Heart left ventricle (tissue), 16 donors: ENCODE measurements around the gene CDC42SE2. TPM values are rescaled to one million over a fixed set of nuclear protein-coding genes. Genes with fewer than 3 reads are reported as not detected.

Source experiments
- ATAC-seq, 4 donors: fragments of 200-7000 bp; cut with Tn5 transposase; one replicate each; pipeline ENCODE4 v1.9.1; 2020 to 2022; ENCODE audit warnings: moderate library complexity in 4 of 4, mild to moderate bottlenecking in 3 of 4, moderate number of reproducible peaks in 1 of 4
- DNase-seq, 5 donors: peaks; one replicate each; pipeline ENCODE4 v3.0.0-alpha.2; 2020
- H3K27ac ChIP-seq, 12 donors: fragments of 200-600 bp; sonication (generic) in 4 of 12; one replicate each; pipeline versions ENCODE4 v1.5.0 to v1.8.0; 2016 to 2022; ENCODE audit warnings: mild to moderate bottlenecking in 2 of 12
- H3K27me3 ChIP-seq, 9 donors: fragments of 200-600 bp; sonication (generic) in 2 of 9; one replicate each; pipeline versions ENCODE4 v1.5.1 to v1.8.0; 2016 to 2022; ENCODE audit warnings: mild to moderate bottlenecking in 3 of 9
- H3K36me3 ChIP-seq, 9 donors: fragments of 200-600 bp; sonication (generic) in 2 of 9; one replicate each; pipeline versions ENCODE4 v1.5.0 to v1.8.0; 2018 to 2022; ENCODE audit warnings: mild to moderate bottlenecking in 2 of 9
- H3K4me1 ChIP-seq, 12 donors: fragments of 200-600 bp; sonication (generic) in 4 of 12; one replicate each; pipeline versions ENCODE4 v1.5.0 to v1.8.0; 2016 to 2022; ENCODE audit warnings: mild to moderate bottlenecking in 3 of 12
- H3K4me3 ChIP-seq, 12 donors: fragments of 200-600 bp; sonication (generic) in 4 of 12; one replicate each; pipeline versions ENCODE4 v1.5.0 to v1.8.0; 2017 to 2022; ENCODE audit warnings: mild to moderate bottlenecking in 9 of 12, moderate library complexity in 4 of 12
- H3K9me3 ChIP-seq, 12 donors: fragments of 200-600 bp; sonication (generic) in 4 of 12; one replicate each; pipeline versions ENCODE4 v1.5.0 to v1.8.0; 2016 to 2022; ENCODE audit warnings: mild to moderate bottlenecking in 1 of 12
- CTCF ChIP-seq, 12 donors: fragments of 200-600 bp; sonication (generic) in 4 of 12; IDR thresholded peaks; one replicate each; pipeline versions ENCODE4 v1.5.0 to v1.8.0; 2018 to 2022; ENCODE audit warnings: antibody characterized with exemption in 12 of 12, mild to moderate bottlenecking in 5 of 12
- POLR2A ChIP-seq, 2 donors: fragments of 450-650 bp; IDR thresholded peaks; one replicate each; pipeline ENCODE4 v1.6.1; 2017; ENCODE audit warnings: antibody characterized with exemption in 2 of 2, mild to moderate bottlenecking in 2 of 2, moderate library complexity in 2 of 2
- WGBS, 4 donors: extraction: QIAGEN DNeasy Blood & Tissue Kit in 2 of 4; methylation state at CpG; one replicate each; pipeline versions ENCODE4 v1.1.5 to v1.1.7; 2013 to 2018; 5-methylcytosine and 5-hydroxymethylcytosine counted together
- intact Hi-C, 10 donors: fragments of 100-400 bp; cut with DNase I; formaldehyde crosslinking; loops; one replicate each; pipeline versions ENCODE4 v1.11.1 to v1.14.2; 2022
- polyA plus RNA-seq, 2 donors: library from polyadenylated mRNA; stranded (reverse); fragments of 200-250 nt; gene quantifications; one replicate each; pipeline ENCODE4 v1.2.3, GENCODE V29; 2013
- total RNA-seq, 9 donors: library from RNA; depleted of rRNA in 2 of 9; stranded (reverse); fragments of >200 nt in 2 of 9; fragmentation: NEBNext Ultra II Directional in 3 of 9; extraction: Animal tissue kit (Norgen Biotek cat#: 25700) in 3 of 9; gene quantifications; one replicate each; pipeline versions ENCODE4 v1.1.0 to v1.2.4, GENCODE V29; 2016 to 2023
- donor health status: ischemic (EF 13 %, LVEDD 7.1; RV severe dilation, severe dysfunction).
- donor health status: healthy with polysubstance abuse.
- donor health status: DM: no; HTN: yes; CAD: no.
- donor health status: DM: no; HTN: no; CAD: no.
- donor health status: ischemic (EF 25% LVEDD 6.9; RV normal size, moderate dysfunction).
- donor health status: ischemic (EF 25% LVEDD 5.7; RV mildly dilated, moderate dysfunction).
- donor health status: healthy.
- donor health status: DM: yes; HTN: yes; CAD: no.
- donor health status: ischemic (EF 35%, LVEDD 5.7; RV mildly dilated, moderate dysfunction).
- donor health status: nonischemic (EF 11% LVEDD 7.7; RV severe dilation, severe dysfunction).
- donor health status: DM: yes; HTN: yes; CAD: no.
- donor health status: PGD.
- donor health status: ischemic (EF 29% LVEDD 5.4; RV normal size, mild dysfunction).
- donor health status: nonischemic (EF 23%, LVEDD 6.1; RV moderate dilation, normal function).

CDC42SE2 gene
- total and polyA plus RNA-seq, 11 donors, result 4.8 to 29.2 (median 12.4) TPM

GRCh38 chr5:131381021-131381420, 117.2 kb downstream of the CDC42SE2 start:
- WGBS, 4 donors, result 90 to 96% (median 94%) methylated on average over 4 of the region's 4 CpGs
- Histone ChIP-seq H3K27ac (peak overlapping the region in 1 of 12 donors; percentile 92), H3K4me3 (no peak overlapping the region), H3K36me3 (peaks cover 0 to 8% (median 0%) of the 10 kb centered on the region in 9 donors), H3K9me3 (no peaks in the 10 kb centered on the region), H3K27me3 (no peaks in the 10 kb centered on the region), H3K4me1 (peaks cover 0 to 88% (median 13%) of the 10 kb centered on the region in 12 donors)
- intact Hi-C loops, result loop anchor here in 4 of 10 donors (5.0 to 10.0 kb wide), 3 partner anchors 116 to 216 kb away; partner anchors contain the start of genes CDC42SE2 (in 3 of the 4) and HINT1 (in 2 of the 4)
- DNase-seq, result no peak
- no peak for TF ChIP-seq POLR2A (IDR thresholded peaks at IDR 0.05)
- no peak for TF ChIP-seq CTCF (IDR thresholded peaks at IDR 0.05)
- no peak for ATAC-seq

GRCh38 chr5:131381777-131382176, 117.9 kb downstream of the CDC42SE2 start:
- Histone ChIP-seq H3K9me3 (no peaks in the 10 kb centered on the region), H3K27ac (peak overlapping the region in 1 of 12 donors; percentile 92), H3K36me3 (peaks cover 0 to 16% (median 0%) of the 10 kb centered on the region in 9 donors), H3K27me3 (no peaks in the 10 kb centered on the region), H3K4me1 (peaks cover 0 to 85% (median 13%) of the 10 kb centered on the region in 12 donors), H3K4me3 (no peak overlapping the region)
- TF ChIP-seq POLR2A (IDR thresholded peaks at IDR 0.05) (no peak), CTCF (IDR thresholded peaks at IDR 0.05) (no peak)
- intact Hi-C loops, result loop anchor here in 4 of 10 donors (5.0 to 10.0 kb wide), 3 partner anchors 117 to 217 kb away; partner anchors contain the start of genes CDC42SE2 (in 3 of the 4) and HINT1 (in 2 of the 4)
- 89 to 98% (median 92%) methylated on average over 2 of the region's 2 CpGs for WGBS, 4 donors
- no peak for DNase-seq
- ATAC-seq, result no peak

- ATAC-seq, result peak in 3 of 4 donors; percentile 53 to 76 (median 57)
Measured at GRCh38 chr5:131382407-131383395, 118.8 kb downstream of the CDC42SE2 start.

More at GRCh38 chr5:131382407-131383395, 118.8 kb downstream of the CDC42SE2 start:
- H3K27me3 ChIP-seq, result no peaks in the 10 kb centered on the region
- peaks cover 0 to 25% (median 0%) of the 10 kb centered on the region in 9 donors for H3K36me3 ChIP-seq
- TF ChIP-seq CTCF (IDR thresholded peaks at IDR 0.05), result peak in 11 of 12 donors; percentile 5 to 46 (median 32)
- TF ChIP-seq POLR2A (IDR thresholded peaks at IDR 0.05), result no peak
- WGBS, 4 donors, result 63 to 72% (median 66%) methylated on average over 3 of the region's 3 CpGs
- peak overlapping the region in 1 of 12 donors; percentile 92 for H3K27ac ChIP-seq
- no peaks in the 10 kb centered on the region for H3K9me3 ChIP-seq
- no peak for DNase-seq
- intact Hi-C loops, result loop anchor here in 4 of 10 donors (5.0 to 10.0 kb wide), 3 partner anchors 118 to 218 kb away; partner anchors contain the start of genes CDC42SE2 (in 3 of the 4) and HINT1 (in 2 of the 4)
- H3K4me3 ChIP-seq, result no peak overlapping the region
- H3K4me1 ChIP-seq, result peaks cover 0 to 77% (median 13%) of the 10 kb centered on the region in 12 donors
